NCI-H1417 (cell line): Measurements from ENCODE around the gene OTUB1.

Source experiments
- DNase-seq, 3 experiments: peaks; one replicate each; lab custom pipeline; 2025; lab: John Stamatoyannopoulos, UW

OTUB1 gene

DNA sequence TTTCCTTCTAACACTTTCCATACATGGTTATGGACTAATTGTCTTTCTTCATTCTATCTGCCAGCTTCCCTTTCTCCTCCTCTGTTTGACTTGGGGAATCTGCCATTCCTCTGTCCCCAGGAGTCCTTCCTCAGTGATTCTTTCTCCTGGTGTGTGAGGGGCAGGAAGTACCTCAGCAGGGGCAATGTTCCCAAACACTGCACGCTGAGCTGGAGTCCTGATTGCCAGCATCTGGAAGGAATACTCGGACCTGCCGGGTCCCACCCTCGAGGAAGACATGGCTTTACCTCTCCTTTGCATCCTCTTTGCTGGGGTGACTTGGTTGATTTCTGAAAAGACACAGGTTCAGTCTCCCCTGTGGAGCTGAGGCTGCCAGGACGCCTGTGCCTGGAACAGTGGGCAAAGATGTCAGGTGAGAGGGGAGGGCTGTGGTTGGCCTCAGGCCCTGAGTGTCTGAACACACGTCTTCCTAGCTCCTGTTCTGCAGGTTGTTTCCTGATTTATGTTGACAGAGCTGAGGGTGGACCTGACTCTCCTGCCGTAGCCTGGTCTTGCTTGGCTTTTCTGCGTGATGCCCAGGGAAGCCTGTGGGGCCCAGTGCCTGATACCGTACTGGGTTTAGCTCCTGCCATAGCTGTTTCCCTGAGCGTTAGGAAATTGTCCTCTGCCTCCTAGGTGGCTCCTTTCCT lies 7.5 kb upstream of the OTUB1 start:
- DNase-seq, result no peak

GRCh38 chr11:63979426-63979825 lies 6.8 kb upstream of the OTUB1 start:
- no peak for DNase-seq

DNA sequence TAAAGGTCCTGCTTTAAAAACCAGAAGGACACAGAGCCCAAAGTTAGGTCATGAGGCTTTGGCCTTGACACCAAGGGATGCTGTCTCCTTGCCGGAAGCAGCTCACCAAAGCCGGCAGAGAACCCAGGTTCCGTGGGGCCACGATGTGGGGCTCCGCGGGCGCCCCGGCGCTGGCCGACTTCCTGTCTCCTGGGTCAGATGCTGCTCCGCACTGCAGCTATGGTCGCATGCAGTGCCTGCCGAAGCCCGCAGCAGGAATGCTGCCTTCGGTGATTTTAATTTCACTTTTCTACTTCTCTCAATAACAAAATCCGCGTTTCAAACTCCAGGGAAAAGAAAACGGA lies 454 bp upstream of the OTUB1 start:
- DNase-seq, result no peak

DNA sequence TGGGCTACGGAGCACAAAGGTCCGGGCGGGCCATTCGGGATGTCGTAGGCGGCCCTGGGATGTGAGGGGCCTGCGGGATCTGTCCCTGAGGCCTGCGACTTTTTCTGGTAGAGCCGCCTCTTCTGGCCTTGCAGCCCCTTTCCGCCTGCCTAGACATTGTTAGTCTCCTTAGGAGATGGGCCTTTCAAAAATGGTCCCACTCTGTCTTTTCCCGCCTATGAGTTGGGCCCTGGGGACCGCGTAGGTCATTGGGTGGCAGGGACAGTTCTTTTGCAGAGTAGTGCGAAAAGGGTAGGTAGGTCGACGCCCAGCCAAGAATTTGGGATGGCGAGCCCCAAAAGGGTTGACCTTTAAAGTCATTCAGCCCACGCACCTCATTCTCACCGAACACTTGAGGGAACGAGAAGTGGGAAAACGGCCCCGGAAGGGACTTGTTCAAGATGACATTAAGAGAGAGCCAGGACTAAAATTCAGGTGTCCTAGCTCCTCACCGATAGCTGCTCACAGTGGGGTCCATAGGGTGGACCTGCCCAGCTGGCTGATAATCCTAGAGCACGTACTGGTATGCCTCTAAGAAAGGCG lies 785 bp downstream of the OTUB1 start:
- no peak for DNase-seq

DNA sequence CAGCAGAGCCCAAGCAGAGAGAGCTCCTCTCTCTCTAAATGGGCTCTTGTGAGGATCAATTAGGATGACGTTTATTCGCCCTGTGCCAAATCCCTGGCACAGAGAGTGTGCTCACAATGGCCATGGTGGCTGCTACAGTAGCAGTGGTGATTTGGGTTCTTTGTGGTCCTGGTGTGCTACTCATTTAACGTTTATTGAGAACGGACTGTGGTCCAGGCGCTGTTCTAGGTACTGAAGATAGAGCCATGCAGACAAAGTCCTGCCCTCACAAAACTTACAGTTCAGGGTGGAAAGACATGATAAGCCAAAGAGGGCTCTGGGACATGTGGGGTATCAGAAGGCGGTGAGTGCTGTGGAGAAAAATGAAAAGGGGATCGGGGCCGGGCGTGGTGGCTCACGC lies 5.3 kb downstream of the OTUB1 start:
- DNase-seq, result no peak

DNA sequence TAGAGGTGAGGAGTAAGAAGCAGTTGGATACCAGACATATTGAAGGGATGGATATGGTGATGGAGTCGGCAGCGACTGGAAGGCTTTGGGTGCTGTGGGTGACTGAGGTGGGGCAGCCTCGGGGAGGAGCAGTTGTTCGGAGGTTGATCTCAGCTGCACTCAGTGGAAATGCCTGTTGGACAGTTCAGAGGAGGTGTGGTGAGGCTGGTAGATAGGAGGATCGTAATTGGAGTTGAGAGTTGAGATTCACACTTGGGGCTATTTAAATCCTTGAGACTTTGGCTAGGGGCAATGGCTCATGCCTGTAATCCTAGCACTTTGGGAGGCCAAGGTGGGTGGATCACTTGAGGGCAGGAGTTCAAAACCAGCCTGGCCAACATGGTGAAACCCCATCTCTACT lies 6.9 kb downstream of the OTUB1 start:
- no peak for DNase-seq

- no peak for DNase-seq
Measured at GRCh38 chr11:63993993-63994392, 7.8 kb downstream of the OTUB1 start.

GRCh38 chr11:63996512-63996911 lies 10.3 kb downstream of the OTUB1 start:
- DNase-seq, result no peak

DNA sequence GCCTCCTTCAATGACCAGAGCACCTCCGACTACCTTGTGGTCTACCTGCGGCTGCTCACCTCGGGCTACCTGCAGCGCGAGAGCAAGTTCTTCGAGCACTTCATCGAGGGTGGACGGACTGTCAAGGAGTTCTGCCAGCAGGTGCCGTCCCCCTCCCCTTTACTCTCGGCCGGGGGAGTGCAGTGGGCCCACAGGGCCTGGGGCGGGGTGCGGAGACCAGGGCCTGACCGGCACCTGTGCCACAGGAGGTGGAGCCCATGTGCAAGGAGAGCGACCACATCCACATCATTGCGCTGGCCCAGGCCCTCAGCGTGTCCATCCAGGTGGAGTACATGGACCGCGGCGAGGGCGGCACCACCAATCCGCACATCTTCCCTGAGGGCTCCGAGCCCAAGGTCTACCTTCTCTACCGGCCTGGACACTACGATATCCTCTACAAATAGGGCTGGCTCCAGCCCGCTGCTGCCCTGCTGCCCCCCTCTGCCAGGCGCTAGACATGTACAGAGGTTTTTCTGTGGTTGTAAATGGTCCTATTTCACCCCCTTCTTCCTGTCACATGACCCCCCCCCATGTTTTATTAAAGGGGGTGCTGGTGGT lies 11.0 kb downstream of the OTUB1 start:
- DNase-seq, result no peak

- DNase-seq, result no peak
Measured at GRCh38 chr11:63997801-63998337, 11.6 kb downstream of the OTUB1 start.

DNA sequence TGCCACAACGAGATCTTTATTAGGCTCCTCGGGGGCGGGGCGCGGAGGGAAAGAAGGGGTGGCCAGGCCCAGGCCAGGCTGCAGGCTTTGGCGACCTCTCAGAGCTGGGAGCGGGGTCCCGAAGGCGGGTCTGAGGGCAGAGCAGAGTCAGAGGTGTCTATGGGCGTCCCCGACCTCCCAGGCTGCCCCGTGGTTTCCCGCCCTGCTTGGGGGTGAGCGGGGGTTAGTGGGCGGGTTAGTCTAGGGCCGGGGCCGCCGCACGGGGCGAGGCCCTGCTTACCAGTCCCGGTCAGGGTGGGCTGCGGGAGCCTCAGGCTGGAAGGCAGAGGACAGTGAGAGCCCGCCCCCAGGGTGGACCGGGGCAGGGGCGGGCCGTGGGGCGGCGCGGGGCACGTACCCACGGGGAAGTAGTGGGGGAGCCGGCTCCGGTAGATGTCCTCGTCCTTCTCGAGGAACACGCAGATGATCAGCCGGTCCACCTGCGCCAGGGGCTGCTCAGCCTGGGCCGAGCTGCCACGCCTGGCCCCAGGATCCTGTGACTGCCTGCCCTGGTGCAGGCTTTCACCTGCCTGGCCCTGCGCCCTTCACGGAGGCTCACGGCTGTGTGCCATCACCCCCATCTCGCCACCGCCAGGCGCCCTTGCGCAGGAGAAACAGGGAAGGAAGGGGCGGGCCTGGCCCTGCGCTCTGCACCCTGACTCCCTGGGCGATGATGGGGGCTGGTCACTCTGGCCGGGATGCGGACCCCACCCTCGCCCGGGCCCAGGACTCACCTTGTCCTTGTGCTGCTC lies 12.5 kb downstream of the OTUB1 start:
- DNase-seq, result no peak

- peak in 1 of 3 experiments; percentile 90 for DNase-seq
Measured at GRCh38 chr11:63999349-64000025, 13.2 kb downstream of the OTUB1 start.

GRCh38 chr11:64000026-64000739 lies 13.9 kb downstream of the OTUB1 start:
- DNase-seq, result peak in 1 of 3 experiments; percentile 61

DNA sequence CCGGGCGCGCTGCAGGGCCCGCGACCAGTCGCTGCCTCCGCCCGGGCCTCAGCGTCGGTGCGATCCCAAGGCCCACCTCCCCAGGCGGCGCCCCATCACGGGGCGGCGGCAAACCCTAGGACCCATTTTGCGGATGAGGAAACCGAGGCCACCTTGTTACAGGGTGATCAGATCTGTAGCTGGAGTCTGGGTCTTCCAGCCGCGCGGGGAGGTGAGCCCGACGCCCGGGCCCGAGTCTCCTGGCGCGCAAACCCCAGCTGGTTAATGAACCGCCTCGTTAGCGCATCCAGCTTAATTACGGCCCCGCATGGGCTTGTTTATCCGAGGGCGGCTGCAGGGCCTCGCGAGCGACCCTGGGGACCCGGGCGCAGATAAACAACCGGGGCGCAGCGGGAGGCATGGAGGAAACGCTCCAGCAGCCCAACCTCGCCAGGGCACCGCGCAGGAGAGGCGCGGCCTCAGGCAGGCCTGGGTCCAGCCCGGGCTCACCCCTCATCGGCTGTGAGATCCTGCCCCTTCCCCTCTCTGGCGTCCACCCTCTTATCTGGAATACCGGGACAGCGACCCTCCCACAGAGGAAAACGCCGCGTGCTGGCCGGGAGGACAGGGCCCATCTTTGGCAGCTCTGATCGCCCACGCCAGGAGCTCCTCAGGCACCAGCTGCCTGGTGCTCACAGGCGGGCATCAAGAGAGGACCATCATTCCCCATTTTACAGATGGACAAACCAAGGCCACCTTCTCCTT lies 14.7 kb downstream of the OTUB1 start:
- DNase-seq, result no peak

GRCh38 chr11:64001484-64002420 lies 15.5 kb downstream of the OTUB1 start:
- peak in 1 of 3 experiments; percentile 16 for DNase-seq

DNA sequence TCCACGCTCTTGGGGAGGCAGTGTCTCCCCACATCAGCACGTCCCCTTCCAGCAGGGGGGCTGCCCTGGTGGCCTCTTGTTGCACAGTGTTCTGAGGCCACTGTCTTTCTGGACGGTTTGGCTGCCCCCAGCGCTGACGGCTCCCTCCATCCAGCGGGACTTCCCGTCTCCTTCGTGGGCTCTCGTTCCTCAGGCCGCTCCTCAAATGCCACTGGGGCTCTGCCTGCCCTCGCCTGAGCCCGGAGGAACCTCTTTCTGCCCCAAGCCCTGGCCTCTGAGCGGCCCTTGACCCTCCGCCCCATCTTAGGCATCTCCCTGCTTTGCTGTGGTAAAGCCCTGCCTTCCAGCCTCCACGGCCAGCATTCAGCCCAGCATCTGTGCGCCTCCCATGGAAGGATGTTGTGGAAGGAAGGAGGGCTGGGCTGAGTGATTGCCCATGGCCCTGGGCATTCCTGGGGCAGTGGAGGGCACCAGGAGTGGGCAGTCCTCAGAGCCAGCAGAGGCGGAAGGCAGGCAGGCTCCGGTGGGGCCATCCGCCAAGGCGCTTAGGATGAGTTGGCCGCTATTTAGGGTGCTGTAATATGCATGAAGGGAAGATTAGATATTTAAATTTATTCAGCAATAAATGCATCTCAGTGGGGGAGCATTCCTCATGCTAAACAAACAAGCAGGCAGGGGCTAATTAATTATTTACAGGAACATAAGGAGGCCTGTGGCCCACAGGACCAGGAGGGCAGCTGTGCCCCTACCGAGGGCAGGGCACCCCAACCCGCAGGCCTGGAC lies 17.8 kb downstream of the OTUB1 start:
- no peak for DNase-seq

DNA sequence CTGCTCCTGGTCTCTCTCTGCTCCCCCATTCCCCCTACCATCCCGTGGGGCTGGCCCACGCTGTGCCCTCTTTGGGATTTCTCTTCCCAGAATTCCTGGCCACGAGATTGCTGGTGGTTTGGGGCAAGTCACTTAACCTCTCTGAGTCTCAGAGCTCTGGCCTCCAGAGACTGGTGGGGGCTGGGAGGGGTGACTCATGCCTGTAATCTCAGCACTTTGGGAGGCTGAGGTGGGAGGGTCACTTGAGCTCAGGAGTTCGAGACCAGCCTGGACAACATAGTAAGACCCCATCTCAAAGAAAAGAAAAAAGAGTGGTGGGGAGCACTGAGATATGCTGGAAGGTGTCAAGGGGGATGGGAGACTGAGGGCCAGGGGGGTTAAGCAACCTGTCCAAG lies 18.3 kb downstream of the OTUB1 start:
- no peak for DNase-seq

DNA sequence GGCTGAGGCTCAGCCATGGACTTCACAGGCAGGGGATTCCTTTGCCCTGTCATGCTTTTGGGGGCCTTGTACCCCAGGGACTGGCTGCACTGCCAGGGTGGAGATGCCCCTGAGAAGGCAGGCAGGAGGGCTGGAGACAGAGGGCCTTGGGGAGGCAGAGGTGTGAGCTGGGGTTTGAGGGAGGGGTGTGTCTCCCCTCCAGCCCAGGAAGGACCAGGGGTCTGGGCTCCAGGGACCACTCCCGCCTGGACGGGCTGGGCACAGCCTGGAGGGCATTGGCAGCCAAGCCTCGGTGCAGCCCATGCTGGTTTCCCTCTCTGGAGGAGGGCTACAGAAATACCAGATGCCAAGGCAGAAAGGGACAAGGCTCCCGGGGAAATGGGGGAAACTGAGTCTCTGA lies 19.5 kb downstream of the OTUB1 start:
- DNase-seq, result no peak

- DNase-seq, result no peak
Measured at GRCh38 chr11:64006398-64006797, 20.2 kb downstream of the OTUB1 start.
